Measurements from ENCODE around the gene NAA20.

DNA sequence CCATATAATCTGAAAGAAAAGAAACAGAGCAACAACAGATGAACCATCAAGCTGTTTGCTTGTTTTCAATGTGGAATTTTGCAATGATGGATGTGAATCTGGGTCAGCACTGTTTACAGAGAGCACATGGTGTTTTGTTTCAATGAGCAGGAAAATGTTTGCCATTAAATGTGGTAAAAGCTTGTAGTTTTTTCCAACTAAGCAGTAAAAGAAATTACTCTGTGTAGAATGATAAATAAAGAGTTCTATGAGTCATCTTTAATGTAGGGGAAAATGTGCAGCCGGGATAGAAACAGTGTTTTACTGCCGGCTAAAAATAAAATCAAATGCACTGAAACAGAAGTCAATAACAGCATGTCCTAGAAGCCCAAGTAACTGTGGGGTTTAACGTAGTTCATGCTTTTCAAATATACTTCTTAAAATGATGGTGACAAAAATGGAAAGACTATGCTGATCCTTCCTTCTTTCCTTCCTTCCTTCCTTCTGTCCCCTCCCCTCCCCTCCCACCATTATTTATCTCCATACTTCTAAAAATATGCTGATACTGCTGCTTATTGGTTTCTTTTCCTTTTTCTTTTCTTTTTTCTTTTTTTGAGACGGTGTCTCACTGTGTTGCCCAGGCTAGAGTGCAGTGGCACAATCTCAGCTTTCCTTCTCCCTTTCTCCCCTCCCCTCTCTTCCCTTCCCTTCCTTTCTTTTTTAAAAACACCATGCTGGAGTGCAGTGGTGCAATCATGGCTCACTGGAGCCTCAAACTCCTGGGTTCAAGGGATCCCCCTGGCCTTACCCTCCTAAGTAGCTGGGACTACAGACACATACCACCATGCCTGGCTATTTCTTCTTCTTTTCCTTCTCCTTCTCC, 6.3 kb upstream of the NAA20 start:
- TF ChIP-seq, protein P1, sequence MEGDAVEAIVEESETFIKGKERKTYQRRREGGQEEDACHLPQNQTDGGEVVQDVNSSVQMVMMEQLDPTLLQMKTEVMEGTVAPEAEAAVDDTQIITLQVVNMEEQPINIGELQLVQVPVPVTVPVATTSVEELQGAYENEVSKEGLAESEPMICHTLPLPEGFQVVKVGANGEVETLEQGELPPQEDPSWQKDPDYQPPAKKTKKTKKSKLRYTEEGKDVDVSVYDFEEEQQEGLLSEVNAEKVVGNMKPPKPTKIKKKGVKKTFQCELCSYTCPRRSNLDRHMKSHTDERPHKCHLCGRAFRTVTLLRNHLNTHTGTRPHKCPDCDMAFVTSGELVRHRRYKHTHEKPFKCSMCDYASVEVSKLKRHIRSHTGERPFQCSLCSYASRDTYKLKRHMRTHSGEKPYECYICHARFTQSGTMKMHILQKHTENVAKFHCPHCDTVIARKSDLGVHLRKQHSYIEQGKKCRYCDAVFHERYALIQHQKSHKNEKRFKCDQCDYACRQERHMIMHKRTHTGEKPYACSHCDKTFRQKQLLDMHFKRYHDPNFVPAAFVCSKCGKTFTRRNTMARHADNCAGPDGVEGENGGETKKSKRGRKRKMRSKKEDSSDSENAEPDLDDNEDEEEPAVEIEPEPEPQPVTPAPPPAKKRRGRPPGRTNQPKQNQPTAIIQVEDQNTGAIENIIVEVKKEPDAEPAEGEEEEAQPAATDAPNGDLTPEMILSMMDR (conservative IDR thresholded peaks at IDR 0.05; ENCODE audit: low read depth, low read length) = no peak
- TF ChIP-seq EZH2phosphoT487 (IDR thresholded peaks at IDR 0.05; ENCODE audit: borderline replicate concordance, low read length) = no peak

Measured in PC-3 (cell line).